Heart left ventricle (tissue), 16 donors: ENCODE measurements around the gene SH2D7. TPM values are rescaled to one million over a fixed set of nuclear protein-coding genes. Genes with fewer than 3 reads are reported as not detected.
A peak's percentile ranks its signal among the peaks of the same experiment; 100 is the strongest.

ENCODE experiments used
- ATAC-seq, 4 donors: fragments of 200-7000 bp; cut with Tn5 transposase; one replicate each; pipeline ENCODE4 v1.9.1; 2020 to 2022; ENCODE audit warnings: moderate library complexity in 4 of 4, mild to moderate bottlenecking in 3 of 4, moderate number of reproducible peaks in 1 of 4
- DNase-seq, 5 donors: peaks; one replicate each; pipeline ENCODE4 v3.0.0-alpha.2; 2020
- H3K27ac ChIP-seq, 12 donors: fragments of 200-600 bp; sonication (generic) in 4 of 12; one replicate each; pipeline versions ENCODE4 v1.5.0 to v1.8.0; 2016 to 2022; ENCODE audit warnings: mild to moderate bottlenecking in 2 of 12
- H3K27me3 ChIP-seq, 9 donors: fragments of 200-600 bp; sonication (generic) in 2 of 9; one replicate each; pipeline versions ENCODE4 v1.5.1 to v1.8.0; 2016 to 2022; ENCODE audit warnings: mild to moderate bottlenecking in 3 of 9
- H3K36me3 ChIP-seq, 9 donors: fragments of 200-600 bp; sonication (generic) in 2 of 9; one replicate each; pipeline versions ENCODE4 v1.5.0 to v1.8.0; 2018 to 2022; ENCODE audit warnings: mild to moderate bottlenecking in 2 of 9
- H3K4me1 ChIP-seq, 12 donors: fragments of 200-600 bp; sonication (generic) in 4 of 12; one replicate each; pipeline versions ENCODE4 v1.5.0 to v1.8.0; 2016 to 2022; ENCODE audit warnings: mild to moderate bottlenecking in 3 of 12
- H3K4me3 ChIP-seq, 12 donors: fragments of 200-600 bp; sonication (generic) in 4 of 12; one replicate each; pipeline versions ENCODE4 v1.5.0 to v1.8.0; 2017 to 2022; ENCODE audit warnings: mild to moderate bottlenecking in 9 of 12, moderate library complexity in 4 of 12
- H3K9me3 ChIP-seq, 12 donors: fragments of 200-600 bp; sonication (generic) in 4 of 12; one replicate each; pipeline versions ENCODE4 v1.5.0 to v1.8.0; 2016 to 2022; ENCODE audit warnings: mild to moderate bottlenecking in 1 of 12
- POLR2A ChIP-seq, 2 donors: fragments of 450-650 bp; IDR thresholded peaks; one replicate each; pipeline ENCODE4 v1.6.1; 2017; ENCODE audit warnings: antibody characterized with exemption in 2 of 2, mild to moderate bottlenecking in 2 of 2, moderate library complexity in 2 of 2
- WGBS, 4 donors: extraction: QIAGEN DNeasy Blood & Tissue Kit in 2 of 4; methylation state at CpG; one replicate each; pipeline versions ENCODE4 v1.1.5 to v1.1.7; 2013 to 2018; 5-methylcytosine and 5-hydroxymethylcytosine counted together
- intact Hi-C, 10 donors: fragments of 100-400 bp; cut with DNase I; formaldehyde crosslinking; loops; one replicate each; pipeline versions ENCODE4 v1.11.1 to v1.14.2; 2022
- polyA plus RNA-seq, 2 donors: library from polyadenylated mRNA; stranded (reverse); fragments of 200-250 nt; gene quantifications; one replicate each; pipeline ENCODE4 v1.2.3, GENCODE V29; 2013
- total RNA-seq, 9 donors: library from RNA; depleted of rRNA in 2 of 9; stranded (reverse); fragments of >200 nt in 2 of 9; fragmentation: NEBNext Ultra II Directional in 3 of 9; extraction: Animal tissue kit (Norgen Biotek cat#: 25700) in 3 of 9; gene quantifications; one replicate each; pipeline versions ENCODE4 v1.1.0 to v1.2.4, GENCODE V29; 2016 to 2023
- TF ChIP-seq, protein P1 (sequence below), 12 donors: fragments of 200-600 bp; sonication (generic) in 4 of 12; IDR thresholded peaks; one replicate each; pipeline versions ENCODE4 v1.5.0 to v1.8.0; 2018 to 2022; ENCODE audit warnings: antibody characterized with exemption in 12 of 12, mild to moderate bottlenecking in 5 of 12
- donor health status: ischemic (EF 13 %, LVEDD 7.1; RV severe dilation, severe dysfunction).
- donor health status: healthy with polysubstance abuse.
- donor health status: DM: no; HTN: yes; CAD: no.
- donor health status: DM: no; HTN: no; CAD: no.
- donor health status: ischemic (EF 25% LVEDD 6.9; RV normal size, moderate dysfunction).
- donor health status: ischemic (EF 25% LVEDD 5.7; RV mildly dilated, moderate dysfunction).
- donor health status: healthy.
- donor health status: DM: yes; HTN: yes; CAD: no.
- donor health status: ischemic (EF 35%, LVEDD 5.7; RV mildly dilated, moderate dysfunction).
- donor health status: nonischemic (EF 11% LVEDD 7.7; RV severe dilation, severe dysfunction).
- donor health status: DM: yes; HTN: yes; CAD: no.
- donor health status: PGD.
- donor health status: ischemic (EF 29% LVEDD 5.4; RV normal size, mild dysfunction).
- donor health status: nonischemic (EF 23%, LVEDD 6.1; RV moderate dilation, normal function).

SH2D7 gene
- total and polyA plus RNA-seq, 11 donors = not detected

DNA sequence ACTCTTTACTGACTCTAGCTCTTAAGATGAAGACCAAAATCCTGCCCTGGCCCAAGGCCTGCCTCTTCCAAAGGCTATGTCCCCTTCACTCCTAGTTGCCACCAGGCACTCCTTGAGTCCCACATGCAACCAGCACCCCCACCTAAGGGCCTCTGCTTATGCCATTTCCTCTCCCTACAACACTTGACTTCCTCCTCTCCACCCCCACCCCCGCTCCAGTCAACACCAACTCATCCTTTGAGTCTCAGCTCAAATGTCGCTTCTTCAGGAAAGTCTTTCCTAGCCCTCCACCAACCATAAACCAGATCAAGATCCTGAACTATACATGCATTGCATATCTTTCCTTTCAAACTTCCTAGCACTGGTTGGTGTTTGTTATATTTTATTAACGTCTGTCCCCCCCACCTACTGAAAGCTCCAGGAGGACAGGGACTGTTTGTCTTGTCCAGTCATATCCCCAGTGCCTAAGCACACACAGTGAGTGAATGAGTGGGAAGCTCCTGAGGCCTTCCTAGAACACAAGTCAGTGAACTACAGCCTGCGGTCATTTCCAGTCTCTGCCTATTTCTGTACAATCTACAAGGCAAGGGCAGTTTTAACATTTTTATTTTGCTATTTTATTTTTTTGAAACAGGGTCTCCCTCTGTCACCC is 22.2 kb upstream of the SH2D7 start:
- Histone ChIP-seq H3K9me3 (no peaks in the 10 kb centered on the region), H3K4me3 (peak overlapping the region in 1 of 12 donors; percentile 28), H3K27me3 (no peaks in the 10 kb centered on the region), H3K36me3 (peaks cover 0 to 5% (median 0%) of the 10 kb centered on the region in 9 donors), H3K4me1 (peaks cover 18 to 99% (median 66%) of the 10 kb centered on the region in 12 donors), H3K27ac (peak overlapping the region in 7 of 12 donors; percentile 5 to 91 (median 62))
- ATAC-seq (peak in 1 of 4 donors; percentile 56), DNase-seq (peak in 3 of 5 donors; percentile 48 to 51 (median 50))
- TF ChIP-seq, protein P1, sequence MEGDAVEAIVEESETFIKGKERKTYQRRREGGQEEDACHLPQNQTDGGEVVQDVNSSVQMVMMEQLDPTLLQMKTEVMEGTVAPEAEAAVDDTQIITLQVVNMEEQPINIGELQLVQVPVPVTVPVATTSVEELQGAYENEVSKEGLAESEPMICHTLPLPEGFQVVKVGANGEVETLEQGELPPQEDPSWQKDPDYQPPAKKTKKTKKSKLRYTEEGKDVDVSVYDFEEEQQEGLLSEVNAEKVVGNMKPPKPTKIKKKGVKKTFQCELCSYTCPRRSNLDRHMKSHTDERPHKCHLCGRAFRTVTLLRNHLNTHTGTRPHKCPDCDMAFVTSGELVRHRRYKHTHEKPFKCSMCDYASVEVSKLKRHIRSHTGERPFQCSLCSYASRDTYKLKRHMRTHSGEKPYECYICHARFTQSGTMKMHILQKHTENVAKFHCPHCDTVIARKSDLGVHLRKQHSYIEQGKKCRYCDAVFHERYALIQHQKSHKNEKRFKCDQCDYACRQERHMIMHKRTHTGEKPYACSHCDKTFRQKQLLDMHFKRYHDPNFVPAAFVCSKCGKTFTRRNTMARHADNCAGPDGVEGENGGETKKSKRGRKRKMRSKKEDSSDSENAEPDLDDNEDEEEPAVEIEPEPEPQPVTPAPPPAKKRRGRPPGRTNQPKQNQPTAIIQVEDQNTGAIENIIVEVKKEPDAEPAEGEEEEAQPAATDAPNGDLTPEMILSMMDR (IDR thresholded peaks at IDR 0.05) = no peak
- no peak for TF ChIP-seq POLR2A (IDR thresholded peaks at IDR 0.05)
- 61 to 73% (median 68%) methylated on average over 4 of the region's 4 CpGs for WGBS, 4 donors
- intact Hi-C loops = loop anchor here in 2 of 10 donors (5.0 to 10.0 kb wide), 2 partner anchors 33 to 45 kb away; no protein-coding TSS in a partner anchor

DNA sequence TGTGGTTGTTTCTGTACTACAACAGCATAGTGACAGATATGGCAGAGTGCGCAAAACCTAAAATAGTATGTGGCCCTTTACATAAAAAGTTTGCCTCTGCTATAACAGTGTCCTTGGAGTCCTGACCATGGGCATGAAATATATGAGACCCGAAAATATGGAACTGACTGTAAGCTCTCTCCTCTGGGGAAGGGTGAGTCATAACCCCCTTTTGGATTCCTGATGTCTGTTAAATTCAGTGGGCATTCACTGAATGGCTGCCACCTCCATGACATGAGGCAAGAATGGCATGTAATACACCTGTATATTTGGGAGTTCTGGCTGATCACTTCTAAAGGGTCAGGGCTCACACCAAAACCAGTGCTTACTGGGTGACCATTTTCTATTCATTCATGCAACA is 21.0 kb upstream of the SH2D7 start:
- Histone ChIP-seq H3K4me1 (peaks cover 12 to 99% (median 66%) of the 10 kb centered on the region in 12 donors), H3K36me3 (peaks cover 0 to 5% (median 0%) of the 10 kb centered on the region in 9 donors), H3K4me3 (no peak overlapping the region), H3K27ac (peak overlapping the region in 5 of 12 donors; percentile 32 to 91 (median 69)), H3K9me3 (no peaks in the 10 kb centered on the region), H3K27me3 (no peaks in the 10 kb centered on the region)
- DNase-seq = no peak
- intact Hi-C loops = loop anchor here in 2 of 10 donors (5.0 to 10.0 kb wide), 2 partner anchors 34 to 47 kb away; no protein-coding TSS in a partner anchor
- TF ChIP-seq POLR2A (IDR thresholded peaks at IDR 0.05) = no peak
- TF ChIP-seq, protein P1 (IDR thresholded peaks at IDR 0.05) = no peak
- WGBS, 4 donors = 60 to 82% (median 69%) methylated on average over 2 of the region's 2 CpGs
- no peak for ATAC-seq

DNA sequence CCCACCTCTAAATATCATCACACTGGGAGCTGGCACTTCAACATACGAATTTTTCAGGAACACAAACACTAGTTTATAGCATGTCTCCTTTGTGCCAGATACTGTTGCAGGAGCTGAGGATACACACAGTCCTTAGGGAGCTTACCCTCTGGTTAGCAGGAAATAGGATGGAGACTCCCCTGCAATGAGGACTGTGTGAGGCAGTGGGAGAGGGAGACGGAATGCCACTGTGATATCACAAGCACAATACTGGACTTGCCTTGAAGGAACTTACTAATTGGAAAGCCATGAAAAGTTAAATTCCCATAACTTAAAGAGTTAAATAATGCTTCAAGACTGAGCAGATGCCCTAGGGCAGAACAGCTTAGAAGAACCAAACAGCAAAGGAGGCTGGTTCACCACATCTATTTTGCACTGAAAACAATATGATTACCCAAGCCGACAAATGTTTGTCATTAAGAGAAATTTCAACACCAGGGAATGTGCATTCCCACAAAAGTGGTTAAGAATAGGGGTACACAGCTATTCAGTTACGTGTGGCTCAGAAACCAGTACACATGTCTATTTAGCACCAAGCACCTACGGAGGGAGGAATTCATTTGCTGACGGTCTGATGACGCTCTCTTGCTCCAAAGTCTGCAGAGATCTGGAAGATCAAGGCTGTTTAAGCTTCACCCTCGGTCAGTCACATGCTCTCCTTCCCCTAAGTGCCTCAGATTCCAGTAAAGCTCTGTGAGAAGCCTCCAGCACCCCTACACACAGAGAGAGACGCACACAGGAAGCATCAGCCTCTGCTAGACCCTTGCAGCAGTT is 20.1 kb upstream of the SH2D7 start:
- Histone ChIP-seq H3K4me1 (peaks cover 8 to 95% (median 59%) of the 10 kb centered on the region in 12 donors), H3K4me3 (peak overlapping the region in 2 of 12 donors; percentile 2 to 9), H3K27ac (peak overlapping the region; percentile 2 to 91 (median 40)), H3K27me3 (no peaks in the 10 kb centered on the region), H3K9me3 (no peaks in the 10 kb centered on the region), H3K36me3 (peaks cover 0 to 5% (median 0%) of the 10 kb centered on the region in 9 donors)
- TF ChIP-seq, protein P1 (IDR thresholded peaks at IDR 0.05) = no peak
- TF ChIP-seq POLR2A (IDR thresholded peaks at IDR 0.05) = no peak
- WGBS, 4 donors = 37 to 54% (median 47%) methylated on average over 9 of the region's 9 CpGs
- ATAC-seq = peak; percentile 24 to 55 (median 34)
- DNase-seq = peak in 2 of 5 donors; percentile 42 to 43
- intact Hi-C loops = loop anchor here in 2 of 10 donors (5.0 to 10.0 kb wide), 2 partner anchors 35 to 47 kb away; no protein-coding TSS in a partner anchor
